Dedifferentiated amniotic fluid mesenchymal stem cell (primary cell): ENCODE data around the gene NAPB.
"Not testable (repeated sequence)": the region's sequence is repeated elsewhere in the genome, so short reads cannot be mapped to it uniquely, and the experiment has no call there.

Experiments
- DNase-seq: peaks from one replicate; pipeline ENCODE4 v3.0.0-alpha.2; 2016; ENCODE audit errors: extremely low spot score

NAPB gene

DNA sequence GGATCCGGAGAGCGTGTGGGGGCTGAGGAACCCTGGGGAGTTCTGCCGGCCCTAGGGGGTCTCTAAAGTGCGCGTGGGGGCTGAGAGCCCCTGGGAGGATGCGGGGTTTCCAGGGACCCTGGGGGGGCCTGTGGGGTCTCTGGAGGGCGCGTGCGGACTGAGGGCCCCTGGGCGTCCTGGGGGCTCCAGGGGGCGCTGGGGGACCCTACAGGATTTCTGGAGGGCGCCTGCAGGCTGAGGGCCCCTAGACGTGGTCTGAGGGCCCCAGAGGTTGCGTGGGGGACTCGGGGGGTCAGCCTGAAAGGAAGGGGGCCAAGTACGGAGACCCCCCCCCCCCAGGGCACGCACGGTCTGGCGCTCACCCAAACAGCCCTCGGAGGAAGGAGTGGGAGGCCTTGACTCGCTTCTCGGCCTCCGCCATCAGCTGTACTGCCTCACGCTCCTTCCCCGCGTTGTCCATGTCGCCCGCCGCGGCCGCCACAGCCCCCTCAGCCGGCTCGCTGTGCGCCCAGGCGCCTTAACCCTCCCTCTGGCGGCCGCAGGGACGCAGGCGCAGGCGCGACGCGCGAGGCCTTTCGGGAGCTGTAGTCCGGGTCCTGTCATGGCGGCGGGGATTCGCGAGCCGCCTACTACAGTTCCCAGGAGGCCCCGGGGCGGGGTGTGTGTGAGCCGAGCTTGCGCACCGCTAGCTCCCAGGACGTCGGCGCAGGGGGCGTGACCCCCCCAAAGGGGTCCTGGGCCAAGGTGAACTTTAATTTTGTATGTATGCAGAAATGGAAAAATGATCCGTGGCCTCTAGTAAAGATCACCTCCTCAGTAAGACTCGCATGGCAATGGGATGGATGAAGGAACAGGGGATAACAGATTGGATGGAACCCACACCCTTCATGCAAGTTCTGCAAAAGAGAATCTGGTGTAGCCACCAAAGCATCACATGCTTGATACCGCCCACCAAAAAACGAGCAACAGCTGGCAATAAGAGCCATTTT, at the start of gene NAPB:
NAPB (minus strand) TSS at position 546 of the 989 bp plus-strand sequence; CDS start at position 460, 86 bp downstream.
- peak; percentile 90 for DNase-seq

DNA sequence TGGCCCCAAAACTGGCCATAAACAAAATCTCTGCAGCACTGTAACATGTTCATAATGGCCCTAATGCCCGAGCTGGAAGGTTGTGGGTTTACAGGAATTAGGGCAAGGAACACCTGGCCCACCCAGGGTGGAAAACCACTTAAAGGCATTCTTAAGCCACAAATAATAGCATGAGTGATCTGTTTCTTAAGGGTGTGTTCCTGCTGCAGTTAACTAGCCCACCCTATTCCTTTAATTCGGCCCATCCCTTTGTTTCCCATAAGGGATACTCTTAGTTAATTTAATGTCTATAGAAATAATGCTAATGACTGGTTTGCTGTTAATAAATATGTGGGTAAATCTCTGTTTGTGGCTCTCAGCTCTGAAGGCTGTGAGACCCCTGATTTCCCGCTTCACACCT, 45.7 kb upstream of the NAPB start:
- not testable (repeated sequence) for DNase-seq

DNA sequence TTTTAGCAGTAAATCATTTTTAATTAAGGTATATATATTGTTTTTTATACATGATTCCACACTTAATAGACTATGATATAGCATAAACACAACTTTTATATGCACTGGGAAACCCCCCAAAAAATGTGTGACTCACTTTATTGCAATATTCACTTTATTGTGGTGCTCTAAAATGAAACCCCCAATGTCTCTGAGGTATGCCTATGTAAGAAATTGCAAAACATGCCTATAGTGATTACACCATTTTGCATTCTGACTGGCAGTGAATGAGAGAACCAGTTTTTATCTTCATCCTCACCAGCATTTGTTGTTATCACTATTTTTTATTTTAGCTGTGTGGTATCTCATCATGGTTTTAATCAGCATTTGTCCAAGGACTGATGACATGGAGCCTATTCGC, 39.9 kb upstream of the NAPB start:
- no peak for DNase-seq

DNA sequence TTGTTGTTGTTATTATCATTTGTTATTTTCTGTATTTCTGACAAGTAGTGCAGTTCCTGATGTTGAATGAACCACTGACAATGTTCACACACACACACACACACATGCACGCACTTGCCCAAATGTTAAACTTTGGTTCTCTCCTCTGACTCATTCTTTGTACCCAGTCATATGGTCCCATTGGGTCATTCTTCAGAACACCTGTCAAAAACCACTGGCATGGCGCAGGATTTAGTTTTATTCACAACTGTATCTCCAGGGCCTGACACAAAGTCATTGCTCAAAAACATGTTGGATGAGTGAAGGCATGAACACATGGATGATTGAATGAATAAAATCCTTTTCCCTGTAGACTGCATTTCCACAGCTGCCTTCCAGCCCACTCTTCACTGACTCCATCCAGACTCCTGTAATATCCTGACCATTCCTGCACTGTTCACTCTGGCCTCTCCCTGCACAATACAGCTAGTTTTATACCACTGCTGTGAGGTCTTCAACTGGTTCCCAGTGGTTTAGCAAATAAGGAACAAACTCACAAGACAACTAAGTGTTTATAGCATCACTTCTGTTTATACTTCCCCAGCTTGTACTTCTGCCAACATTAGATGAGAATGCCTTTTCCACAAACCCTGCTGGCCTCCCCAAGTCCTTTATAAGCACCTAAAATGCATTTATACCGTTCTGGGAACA, 38.3 kb upstream of the NAPB start:
- DNase-seq: no peak

DNA sequence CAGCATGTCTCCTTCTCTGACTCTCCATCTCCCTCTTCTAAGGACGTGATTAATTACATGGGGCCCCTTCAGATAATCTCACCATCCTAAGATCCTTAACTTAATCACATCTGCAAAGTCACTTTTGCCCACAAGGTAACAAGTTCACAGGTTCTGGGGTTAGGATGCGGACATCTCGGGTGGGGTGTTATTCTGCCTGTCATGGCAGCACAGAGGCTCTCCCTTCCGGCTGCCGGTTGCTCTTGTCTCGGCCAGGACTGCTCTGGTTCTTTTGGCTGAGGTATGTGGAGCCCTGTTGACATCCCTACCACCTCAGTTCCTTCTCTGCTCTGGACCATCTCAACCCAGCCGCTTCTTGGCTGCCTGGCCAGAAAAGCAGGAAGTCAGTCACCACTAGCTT, 35.6 kb upstream of the NAPB start:
- DNase-seq: no peak

DNA sequence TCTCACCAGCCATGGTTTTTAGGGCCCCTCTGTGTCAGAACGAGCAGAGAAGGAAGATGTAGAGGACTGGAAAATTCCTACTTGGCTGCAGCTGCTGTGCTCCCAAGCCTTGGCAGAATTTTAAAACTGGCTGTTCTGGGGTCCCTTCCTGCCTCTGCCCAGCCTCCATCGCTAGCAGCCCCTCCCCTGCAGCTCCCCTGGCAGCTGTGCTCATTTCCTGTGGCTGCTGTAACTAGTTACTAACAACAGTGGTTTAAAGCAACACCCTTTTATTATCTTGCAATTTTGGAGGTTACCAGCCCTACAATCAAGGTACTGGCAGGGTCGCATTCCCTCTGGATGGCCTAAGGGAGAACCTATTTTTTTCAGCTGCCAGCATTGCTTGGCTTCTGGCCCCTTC, 35.1 kb upstream of the NAPB start:
- DNase-seq: no peak

DNA sequence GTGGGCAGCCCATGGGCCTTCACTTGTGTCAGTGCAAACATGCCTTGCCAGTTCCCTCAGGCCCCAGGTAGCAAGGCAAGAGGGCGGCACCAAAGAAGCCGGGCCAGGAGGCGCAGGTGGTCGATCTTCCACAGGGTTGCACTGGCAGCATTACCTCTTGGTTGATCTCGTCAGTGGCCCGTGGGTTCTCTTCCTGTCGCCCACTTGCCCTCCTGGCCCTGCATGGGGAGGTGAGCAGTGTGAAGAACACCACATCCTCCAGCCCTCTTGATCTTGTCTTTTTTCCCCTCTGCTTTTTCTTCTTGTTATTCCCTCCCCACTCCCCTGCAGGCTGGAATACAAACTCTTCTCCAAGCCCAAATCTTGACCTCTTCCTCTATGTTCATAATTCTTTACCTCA, 34.4 kb upstream of the NAPB start:
- DNase-seq: no peak

DNA sequence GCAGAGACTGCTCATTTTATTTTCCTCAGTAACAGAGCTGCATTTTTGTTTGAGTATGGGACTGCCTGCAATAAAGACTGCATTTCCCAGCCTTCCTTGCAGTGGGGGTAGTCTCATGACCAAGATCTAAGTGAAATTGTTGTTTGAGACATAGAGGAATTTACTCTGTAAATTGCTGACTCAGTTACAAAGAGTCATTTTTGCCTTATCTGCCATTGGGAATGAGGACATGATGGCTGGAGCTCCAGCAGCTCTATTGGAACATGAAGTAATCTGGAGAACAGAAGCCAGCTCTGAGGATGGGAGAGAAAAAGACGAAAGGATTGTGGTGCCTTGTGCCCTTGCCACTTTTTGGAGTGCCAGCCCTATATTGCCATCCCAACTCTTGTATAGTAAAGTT, 33.5 kb upstream of the NAPB start:
- no peak for DNase-seq

DNA sequence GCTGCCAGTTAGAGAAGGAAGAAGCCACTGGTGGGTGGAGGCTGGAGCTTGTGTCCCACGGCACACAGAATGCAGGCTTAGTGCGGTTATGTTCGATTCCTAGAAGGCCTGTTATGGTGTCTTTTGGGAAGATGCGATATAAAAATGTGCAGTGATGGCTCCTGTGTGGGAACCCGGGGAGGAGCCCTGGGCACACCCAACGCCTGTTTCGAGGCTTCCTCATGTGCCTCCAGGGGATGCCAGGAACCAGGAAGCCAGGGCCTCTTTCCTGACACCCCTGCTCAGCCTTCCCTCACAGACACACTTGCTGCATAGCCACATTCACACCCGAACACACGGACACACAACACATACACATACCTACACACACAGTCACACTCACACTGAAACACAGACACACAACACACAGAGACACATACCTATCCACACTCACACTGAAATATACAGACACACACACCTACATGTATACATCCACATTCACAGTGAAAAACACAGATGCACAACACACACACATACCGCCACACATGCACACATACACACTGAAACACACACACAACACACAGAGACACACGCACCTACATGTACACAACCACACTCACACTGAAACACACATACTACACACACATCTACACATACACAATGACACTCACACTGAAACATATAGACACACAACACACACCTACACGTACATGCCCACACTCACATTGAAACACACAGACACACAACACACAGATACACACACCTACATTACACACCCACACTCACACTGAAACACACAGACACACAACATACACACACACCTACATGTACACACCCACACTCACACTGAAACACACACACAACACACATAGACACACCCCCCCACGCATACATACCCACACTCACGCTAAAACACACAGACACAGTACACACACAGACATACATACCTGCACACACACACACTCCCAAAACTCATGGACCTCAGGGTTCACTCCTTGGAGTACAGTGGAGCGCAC, 32.6 kb upstream of the NAPB start:
- no peak for DNase-seq

DNA sequence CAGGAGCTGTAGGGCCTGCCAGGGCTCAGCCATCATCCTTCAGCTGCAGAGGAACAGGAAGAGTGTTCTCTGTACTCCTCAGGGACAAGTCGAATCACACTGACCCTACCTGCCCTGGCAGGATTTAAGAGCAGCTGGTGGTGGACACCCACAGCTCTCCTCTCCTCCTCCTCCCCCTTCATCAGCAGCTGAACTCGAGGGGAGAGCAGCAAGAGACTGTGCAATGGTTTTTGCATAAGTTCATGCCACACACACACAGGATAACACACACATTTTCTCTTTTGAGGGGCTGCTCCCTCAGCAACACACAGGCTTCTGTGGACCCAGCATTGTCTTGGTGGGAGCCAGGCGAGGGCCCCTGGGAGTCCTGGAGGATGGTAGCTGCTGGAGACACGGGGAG, 31.5 kb upstream of the NAPB start, which contains the start of gene CST11:
CST11 (minus strand) TSS at position 101 of the 400 bp plus-strand sequence; CDS start at position 36, 65 bp downstream.
- no peak for DNase-seq

DNA sequence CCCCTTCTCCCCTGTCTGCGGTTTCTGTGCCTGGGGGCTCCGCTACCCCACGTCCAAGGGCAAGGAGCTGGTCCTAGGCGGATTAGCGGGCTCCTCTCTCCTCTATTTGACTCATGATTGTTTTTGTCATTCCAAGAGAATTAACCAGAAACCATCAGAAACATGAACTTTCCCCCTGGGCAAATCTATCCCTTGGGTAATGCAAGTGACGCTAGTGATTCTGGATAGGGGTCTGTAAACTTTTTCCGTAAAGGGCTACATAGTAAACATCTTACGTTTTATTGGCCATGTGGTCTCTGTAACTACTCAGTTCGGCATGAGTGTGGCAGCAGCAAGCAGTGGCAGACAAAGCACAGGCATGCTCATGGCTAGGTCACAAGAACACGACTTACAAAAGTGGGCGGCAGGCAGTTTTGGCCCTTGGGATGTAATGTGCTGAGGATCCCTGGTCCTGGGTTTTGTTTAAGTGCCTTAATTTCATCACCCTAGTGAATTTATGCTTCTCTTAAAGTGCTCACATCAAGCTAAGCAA, 30.7 kb upstream of the NAPB start:
- DNase-seq: no peak

DNA sequence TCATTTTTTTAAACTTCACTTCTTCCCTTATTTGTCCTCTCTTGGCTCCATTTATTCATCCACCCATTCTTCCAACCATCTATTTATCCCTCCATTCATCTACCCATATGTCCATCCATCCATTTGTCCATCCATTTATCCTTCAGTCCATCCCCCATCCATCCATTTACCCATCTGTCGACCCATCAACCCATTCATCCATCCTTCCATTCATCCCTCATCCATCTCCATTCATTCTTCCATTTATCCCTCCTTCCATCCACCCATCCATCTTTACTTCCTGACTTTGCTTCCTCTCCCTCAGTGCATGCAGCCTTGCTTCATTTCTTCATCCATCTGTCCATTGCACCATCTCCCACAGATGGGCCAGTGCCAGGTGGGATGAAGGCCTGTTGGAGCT, 29.6 kb upstream of the NAPB start:
- DNase-seq: no peak

DNA sequence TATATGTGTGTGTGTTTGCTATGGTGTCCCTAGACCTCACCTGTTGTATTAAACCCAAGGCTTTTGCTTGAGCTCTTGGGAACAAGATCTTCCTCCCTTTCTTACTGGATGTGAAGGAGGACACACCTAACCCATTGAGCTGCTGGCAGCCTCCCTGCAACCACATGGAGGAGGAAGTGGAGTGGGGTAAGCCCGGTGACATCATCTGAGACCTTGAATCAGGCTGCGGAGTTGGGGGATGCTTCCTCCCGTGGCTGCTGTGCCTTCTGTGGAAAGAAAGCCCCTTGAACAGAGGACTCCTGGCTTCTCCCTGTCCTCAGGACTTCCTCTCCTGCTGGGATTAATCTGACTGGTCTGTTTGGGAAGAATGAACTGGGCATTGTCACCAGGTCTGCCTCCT, 28.1 kb upstream of the NAPB start:
- no peak for DNase-seq

DNA sequence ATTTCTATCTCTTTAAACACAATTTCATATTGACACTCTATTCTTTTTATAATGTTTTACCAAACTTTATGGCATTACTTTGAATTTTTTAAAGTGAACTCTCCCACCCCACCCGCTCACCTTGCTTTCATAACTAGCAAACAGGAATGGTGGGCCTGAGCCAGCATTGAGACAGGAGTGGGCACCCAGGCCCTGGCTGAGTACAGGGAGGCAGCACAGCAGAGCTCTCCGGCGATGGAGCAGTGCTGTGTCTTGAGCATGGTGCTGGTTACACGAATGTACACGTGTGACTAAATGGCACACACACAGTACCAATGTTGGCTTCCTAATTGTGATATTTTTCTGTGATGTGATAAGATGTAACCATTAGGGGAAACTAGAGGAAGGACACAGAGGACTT, 26.9 kb upstream of the NAPB start:
- no peak for DNase-seq

DNA sequence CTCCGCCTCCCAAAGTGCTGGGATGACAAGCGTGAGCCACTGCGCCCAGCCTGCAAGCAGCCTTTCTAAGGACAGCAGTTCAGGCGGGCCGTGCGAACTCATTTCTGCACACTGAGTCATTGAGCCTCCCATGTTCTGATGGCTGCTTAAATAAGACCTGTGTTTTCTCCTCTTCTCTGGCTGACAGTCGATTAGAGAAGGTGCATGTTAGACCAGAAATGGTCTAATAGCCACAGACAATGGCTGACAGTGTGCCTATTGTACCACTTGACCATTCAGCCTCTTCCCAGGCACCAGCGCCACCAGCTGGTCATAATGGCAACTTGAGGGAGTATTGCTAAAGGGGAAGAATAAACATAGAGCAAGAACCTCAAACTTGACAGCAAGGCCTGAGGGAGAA, 25.2 kb upstream of the NAPB start:
- no peak for DNase-seq

DNA sequence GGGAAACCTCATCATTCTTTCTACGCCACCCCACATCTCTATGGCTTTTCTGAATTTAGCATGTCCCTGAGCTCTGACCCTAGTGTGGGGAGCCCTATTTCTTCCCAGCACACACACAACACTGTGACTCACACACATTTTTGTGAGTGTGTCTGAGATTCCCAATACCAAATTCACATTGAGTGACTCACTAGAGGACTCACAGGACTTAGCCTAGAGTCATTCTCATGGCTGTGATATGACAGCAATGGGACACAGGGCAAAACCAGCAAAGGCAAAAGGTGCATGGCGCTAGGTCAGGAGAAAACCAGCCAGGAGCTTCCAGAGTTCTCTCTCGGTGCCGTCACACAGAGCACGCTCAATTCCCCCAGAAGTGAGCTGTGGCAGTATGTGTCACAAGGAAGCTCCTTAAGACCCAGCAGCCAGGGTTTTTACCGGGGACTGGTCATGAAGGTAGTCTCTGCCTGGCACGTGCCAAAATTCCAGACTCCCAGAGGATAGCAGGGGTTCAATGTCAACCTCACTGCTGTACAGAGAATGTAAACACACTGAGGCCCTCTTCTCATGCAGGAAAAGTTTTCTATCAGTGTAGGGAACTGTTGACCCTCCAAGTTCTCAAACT, 24.4 kb upstream of the NAPB start:
- DNase-seq: peak; percentile 52

DNA sequence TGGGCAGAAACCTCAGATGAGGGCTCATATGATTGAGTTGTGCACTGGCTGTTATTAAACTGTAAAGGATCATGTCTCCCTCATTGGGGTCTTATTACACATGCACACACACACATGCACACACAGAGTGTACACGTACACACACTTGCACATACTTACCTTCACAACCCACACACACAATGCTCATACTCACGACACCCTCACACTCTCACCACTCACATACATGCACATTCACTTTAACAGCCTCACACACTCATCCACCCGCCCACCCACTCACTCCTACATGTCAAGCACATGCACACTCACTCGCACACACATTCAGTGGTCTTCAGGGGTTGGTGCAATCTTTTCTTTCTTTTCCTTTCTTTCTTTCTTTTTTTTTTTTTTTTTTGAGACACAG, 23.6 kb upstream of the NAPB start:
- no peak for DNase-seq

DNA sequence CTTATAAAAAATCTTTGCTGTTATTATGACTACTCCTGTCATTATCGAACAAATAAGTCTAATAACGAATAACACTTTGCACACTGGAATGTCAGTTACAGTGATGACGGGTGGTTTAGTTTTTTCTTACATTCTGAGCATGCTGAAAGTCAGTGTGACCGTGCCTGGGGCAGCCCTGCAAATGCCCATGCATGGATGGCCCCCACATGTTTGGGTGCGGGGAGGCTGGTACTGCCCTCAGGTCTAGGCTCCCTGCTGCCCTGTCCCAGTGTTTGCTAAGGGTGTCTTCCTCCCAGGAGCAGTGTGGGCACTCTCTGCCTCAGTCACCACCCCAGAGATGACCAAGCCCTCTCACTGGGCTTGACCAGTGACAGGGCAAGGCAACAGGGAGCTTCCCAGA, 21.1 kb upstream of the NAPB start:
- DNase-seq: no peak

DNA sequence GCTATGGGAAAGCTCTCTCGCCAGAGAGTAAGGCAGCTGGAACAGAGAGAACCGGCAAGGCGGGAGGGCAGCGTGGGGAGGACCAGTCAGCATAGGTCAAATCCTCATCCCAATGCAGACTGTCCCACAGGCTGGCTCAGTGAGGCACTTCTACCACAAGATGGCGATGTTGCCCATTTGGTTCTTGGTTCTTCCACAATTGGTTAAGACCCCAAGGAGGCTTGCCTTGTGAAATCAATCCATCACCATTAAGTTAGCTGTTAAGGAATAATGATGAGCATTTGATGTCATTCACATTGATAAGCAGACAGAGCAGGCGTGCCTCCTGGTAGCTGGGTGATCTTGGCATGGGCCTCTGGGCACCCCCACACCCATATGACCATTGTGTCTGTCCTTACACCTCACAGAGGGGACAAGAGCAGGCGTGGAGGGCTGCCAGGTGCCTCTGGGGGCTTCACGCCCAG, 20.6 kb upstream of the NAPB start:
- peak; percentile 77 for DNase-seq

DNA sequence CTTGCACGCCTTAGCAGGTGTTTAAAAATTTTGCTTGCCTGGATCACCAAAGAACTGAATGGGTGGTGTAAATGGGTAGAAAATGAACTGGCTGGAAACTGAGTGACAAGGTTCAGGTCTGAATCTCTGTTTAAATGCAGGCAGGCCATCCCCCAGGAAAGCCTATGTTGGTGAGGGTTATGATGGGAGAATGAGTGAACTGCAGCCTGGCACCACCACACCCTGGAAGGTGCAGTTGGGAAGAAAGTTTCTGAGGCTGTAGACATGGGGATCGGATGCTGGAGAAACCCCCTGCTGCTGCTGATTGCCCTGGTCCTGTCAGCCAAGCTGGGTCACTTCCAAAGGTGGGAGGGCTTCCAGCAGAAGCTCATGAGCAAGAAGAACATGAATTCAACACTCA, 18.7 kb upstream of the NAPB start:
- no peak for DNase-seq

DNA sequence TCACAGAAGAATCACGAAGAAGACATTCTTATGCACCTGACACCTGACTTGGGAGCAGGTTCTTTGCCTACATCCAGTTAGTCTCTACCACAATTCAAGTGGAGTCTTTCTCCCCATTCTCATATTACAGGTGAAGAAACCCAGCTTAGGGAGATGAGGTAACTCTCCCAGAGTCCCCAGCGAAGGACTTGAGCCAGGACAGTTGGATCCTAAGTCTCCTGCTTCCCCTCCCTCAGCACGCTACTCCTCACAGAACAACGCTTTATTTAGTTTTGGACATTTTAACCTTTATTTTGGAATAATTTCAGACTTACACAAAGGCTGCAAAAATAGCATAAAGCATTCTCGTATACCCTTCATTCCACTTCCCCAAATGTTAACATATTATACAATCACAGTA, 17.4 kb upstream of the NAPB start:
- DNase-seq: no peak
